ENCODE results near the gene TTC3. TPM values are rescaled to one million over a fixed set of nuclear protein-coding genes. Genes with fewer than 3 reads are reported as not detected.

The TTC3 gene
- total RNA-seq, 1 donor from 2014 or later, result 44.3 TPM

DNA sequence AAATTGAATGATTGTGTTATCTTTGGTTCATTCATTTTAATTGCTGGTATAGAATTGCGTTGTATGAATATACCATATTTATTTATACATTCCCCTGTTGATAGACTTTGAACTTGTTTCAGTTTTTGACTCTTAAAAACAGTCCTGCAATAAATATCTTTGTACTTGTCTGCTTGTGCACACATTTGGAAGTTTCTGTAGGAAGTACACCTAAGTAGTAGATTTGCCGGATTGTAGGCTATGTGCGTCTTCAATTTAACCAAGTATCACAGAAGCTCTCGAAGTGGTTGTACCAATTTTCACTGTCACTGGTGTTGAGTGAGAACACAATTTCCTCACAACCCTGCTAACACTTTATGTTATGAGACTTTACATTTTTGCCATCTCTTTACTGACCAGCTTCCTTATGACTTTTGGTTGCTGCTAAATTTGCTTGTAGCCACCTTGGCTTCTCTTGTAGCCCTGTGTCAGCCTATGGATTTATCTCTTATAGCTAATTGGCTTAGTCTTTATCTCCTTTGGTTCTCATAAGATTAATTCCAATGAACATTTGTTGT lies 2.2 kb downstream of the TTC3 start:
- no peak overlapping the region for H3K4me3 ChIP-seq
- peaks cover 15% of the 10 kb centered on the region for H3K9me3 ChIP-seq (replicated peaks)
- no peak for DNase-seq

DNA sequence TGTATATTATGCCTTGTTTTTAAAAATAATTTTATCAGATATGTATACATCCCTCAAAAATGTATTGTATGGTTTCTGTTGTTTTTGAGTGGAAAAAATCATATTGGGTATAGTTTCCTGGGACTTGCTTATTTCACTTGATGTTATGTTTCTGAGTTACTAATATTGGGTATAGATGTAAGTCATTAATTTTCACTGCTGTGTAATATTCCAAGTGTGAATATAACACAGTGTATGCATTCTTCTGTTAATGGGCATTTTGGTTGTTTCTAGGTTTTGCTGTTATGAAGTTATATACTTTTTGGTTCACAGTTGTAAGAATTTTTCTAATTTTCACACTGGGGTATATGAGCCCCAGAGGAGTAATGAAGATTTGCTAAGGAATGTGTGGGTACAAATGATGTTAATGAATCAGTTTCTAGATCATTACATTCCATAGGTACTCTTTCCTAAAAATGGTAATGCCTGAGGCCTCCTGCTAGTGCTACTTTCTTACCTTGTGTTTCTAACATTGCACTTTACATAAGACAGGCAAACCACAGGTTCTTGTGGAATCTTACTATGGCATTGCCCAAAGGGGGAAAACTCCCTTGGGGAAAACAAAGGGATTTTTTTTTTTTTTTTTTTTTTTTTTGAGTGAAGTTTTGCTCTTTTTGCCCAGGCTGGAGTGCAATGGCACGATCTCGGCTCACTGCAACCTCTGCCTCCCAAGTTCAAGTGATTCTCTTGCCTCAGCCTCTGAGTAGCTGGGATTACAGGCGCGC lies 3.2 kb downstream of the TTC3 start:
- no peak overlapping the region for H3K4me3 ChIP-seq
- peaks cover 15% of the 10 kb centered on the region for H3K9me3 ChIP-seq (replicated peaks)
- TF ChIP-seq, protein P1, sequence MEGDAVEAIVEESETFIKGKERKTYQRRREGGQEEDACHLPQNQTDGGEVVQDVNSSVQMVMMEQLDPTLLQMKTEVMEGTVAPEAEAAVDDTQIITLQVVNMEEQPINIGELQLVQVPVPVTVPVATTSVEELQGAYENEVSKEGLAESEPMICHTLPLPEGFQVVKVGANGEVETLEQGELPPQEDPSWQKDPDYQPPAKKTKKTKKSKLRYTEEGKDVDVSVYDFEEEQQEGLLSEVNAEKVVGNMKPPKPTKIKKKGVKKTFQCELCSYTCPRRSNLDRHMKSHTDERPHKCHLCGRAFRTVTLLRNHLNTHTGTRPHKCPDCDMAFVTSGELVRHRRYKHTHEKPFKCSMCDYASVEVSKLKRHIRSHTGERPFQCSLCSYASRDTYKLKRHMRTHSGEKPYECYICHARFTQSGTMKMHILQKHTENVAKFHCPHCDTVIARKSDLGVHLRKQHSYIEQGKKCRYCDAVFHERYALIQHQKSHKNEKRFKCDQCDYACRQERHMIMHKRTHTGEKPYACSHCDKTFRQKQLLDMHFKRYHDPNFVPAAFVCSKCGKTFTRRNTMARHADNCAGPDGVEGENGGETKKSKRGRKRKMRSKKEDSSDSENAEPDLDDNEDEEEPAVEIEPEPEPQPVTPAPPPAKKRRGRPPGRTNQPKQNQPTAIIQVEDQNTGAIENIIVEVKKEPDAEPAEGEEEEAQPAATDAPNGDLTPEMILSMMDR (IDR thresholded peaks at IDR 0.05; ENCODE audit: borderline replicate concordance), result no peak
- H3K4me1 ChIP-seq, result peaks cover 38% of the 10 kb centered on the region
- H3K36me3 ChIP-seq, result no peaks in the 10 kb centered on the region
- no peak for DNase-seq
- H3K27me3 ChIP-seq (ENCODE audit: low read depth), result no peaks in the 10 kb centered on the region
- H3K27ac ChIP-seq (replicated peaks), result no peak overlapping the region
- intact Hi-C loops (cut with micrococcal nuclease), result no loop called here

More for the DNA sequence above, 2.2 kb downstream of the TTC3 start:
- H3K36me3 ChIP-seq, result no peaks in the 10 kb centered on the region
- H3K27ac ChIP-seq (replicated peaks), result no peak overlapping the region
- intact Hi-C loops (cut with micrococcal nuclease), result no loop called here
- H3K4me1 ChIP-seq, result peaks cover 43% of the 10 kb centered on the region
- TF ChIP-seq, protein P1 (IDR thresholded peaks at IDR 0.05; ENCODE audit: borderline replicate concordance), result no peak
- H3K27me3 ChIP-seq (ENCODE audit: low read depth), result no peaks in the 10 kb centered on the region

DNA sequence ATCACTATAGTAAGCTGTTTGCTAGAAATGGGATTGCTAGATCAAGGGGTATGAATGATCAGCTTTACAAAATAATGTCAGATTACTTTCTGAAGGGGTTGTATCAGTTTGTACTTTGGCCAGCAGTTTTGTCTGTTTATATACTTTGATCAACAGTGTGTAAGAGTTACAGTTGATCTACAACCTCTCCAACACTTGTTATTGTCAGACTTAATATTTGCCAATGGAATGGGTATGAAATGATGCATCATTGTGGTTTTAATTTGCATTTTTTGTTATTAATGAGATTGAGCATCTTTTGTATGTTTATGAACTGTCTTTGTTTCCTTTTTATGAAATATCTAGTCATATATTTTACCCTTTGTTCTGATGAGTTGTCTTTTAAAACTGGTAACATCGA lies 4.3 kb downstream of the TTC3 start:
- intact Hi-C loops (cut with micrococcal nuclease), result no loop called here
- peaks cover 31% of the 10 kb centered on the region for H3K4me1 ChIP-seq
- H3K27me3 ChIP-seq (ENCODE audit: low read depth), result no peaks in the 10 kb centered on the region
- no peak for DNase-seq
- H3K36me3 ChIP-seq, result no peaks in the 10 kb centered on the region
- H3K27ac ChIP-seq (replicated peaks), result no peak overlapping the region
- H3K4me3 ChIP-seq, result no peak overlapping the region
- H3K9me3 ChIP-seq (replicated peaks), result peaks cover 15% of the 10 kb centered on the region
- TF ChIP-seq, protein P1 (IDR thresholded peaks at IDR 0.05; ENCODE audit: borderline replicate concordance), result no peak

DNA sequence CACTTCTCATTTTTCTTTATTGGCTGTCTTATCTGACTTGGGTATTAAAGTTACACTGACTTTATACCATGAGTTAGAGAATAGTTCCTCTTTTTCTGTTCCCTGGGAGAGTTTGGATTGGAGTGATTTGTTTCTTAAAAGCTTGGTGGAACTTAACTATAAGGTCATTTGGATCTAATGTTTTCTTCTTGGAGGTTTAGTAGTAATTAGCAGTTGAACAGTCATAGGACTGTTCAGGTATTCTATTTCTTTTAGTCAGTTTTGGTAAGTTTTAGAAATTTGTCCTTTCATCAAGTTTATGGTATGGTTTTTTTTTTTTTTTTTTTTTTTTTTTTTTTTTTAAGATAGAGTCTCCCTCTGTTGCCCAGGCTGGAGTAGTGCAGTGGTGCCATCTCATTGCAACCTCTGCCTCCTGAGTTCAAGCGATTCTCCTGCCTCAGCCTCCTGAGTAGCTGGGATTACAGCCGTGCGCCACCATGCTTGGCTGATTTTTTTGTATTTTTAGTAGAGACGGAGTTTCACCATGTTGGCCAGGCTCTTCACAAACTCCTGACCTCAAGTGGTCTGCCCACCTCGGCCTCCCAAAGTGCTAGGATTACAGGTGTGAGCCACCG lies 6.3 kb downstream of the TTC3 start:
- no peak overlapping the region for H3K4me3 ChIP-seq
- H3K4me1 ChIP-seq, result peaks cover 31% of the 10 kb centered on the region
- no peak overlapping the region for H3K27ac ChIP-seq (replicated peaks)
- no peaks in the 10 kb centered on the region for H3K27me3 ChIP-seq (ENCODE audit: low read depth)
- DNase-seq, result no peak
- H3K9me3 ChIP-seq (replicated peaks), result peaks cover 15% of the 10 kb centered on the region
- intact Hi-C loops (cut with micrococcal nuclease), result no loop called here
- TF ChIP-seq, protein P1 (IDR thresholded peaks at IDR 0.05; ENCODE audit: borderline replicate concordance), result peak; percentile 41
- H3K36me3 ChIP-seq, result no peaks in the 10 kb centered on the region

DNA sequence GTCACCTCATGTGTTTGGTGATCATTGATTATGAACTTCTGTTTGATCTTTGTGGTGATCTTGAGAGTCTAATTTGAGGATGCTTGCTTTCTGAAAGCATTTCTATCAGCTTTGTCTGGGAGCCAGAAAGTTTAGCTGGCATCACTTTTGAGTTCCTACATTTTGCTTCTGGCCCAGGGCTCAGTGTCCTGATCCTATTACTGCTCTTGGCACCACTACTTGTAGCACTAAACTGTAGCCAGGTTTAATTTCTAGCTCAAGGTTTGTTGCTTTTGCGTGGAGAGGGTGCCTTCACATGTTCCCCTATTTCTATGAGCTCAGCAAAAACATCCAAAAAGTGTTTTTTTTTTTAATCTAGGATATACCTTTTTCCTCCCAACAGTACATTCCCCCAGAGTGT lies 9.3 kb downstream of the TTC3 start:
- H3K4me3 ChIP-seq, result no peak overlapping the region
- TF ChIP-seq, protein P1 (IDR thresholded peaks at IDR 0.05; ENCODE audit: borderline replicate concordance), result no peak
- H3K27me3 ChIP-seq (ENCODE audit: low read depth), result no peaks in the 10 kb centered on the region
- intact Hi-C loops (cut with micrococcal nuclease), result no loop called here
- H3K9me3 ChIP-seq (replicated peaks), result peaks cover 15% of the 10 kb centered on the region
- H3K36me3 ChIP-seq, result no peaks in the 10 kb centered on the region
- no peak for DNase-seq
- H3K4me1 ChIP-seq, result peaks cover 27% of the 10 kb centered on the region
- no peak overlapping the region for H3K27ac ChIP-seq (replicated peaks)
